NT2/D1 (cell line): ENCODE data around the gene FBLL1.

Source experiments
- SUZ12 ChIP-seq: IDR thresholded peaks from 2 replicates; pipeline ENCODE4 v1.6.1; 2011; ENCODE audit not compliant: insufficient read length, insufficient read depth; ENCODE audit errors: extremely low read depth
- ZNF274 ChIP-seq: IDR thresholded peaks from 2 replicates; pipeline ENCODE4 v1.6.1; 2011; ENCODE audit warnings: mild to moderate bottlenecking, low read depth, low read length

DNA sequence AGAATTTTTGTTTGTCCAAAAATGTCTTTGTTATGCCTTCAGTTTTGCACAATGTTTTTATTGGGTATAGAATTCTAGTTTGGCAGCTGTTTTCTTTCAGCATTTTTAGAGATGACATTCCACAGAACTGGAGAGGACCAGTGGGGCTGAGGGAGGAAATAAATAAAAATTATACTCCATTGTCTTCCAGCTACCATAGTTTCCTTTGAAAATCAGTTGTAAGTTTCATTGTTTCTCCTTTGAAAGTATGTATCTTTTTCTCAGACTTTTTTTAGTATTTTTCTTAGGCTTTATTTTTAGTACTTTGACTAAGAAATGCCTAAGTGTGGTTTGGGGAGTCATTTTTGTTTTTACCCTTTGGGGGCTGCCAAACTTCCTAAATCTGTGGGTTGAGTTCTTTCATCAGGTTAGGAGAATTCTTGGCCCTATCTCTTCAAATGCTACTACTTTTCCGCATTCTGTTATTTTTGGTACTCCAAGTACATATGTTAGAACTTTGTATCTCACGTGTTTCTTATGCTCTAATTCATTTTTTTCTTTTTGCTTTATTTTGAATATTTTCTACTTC is 15.2 kb upstream of the FBLL1 start:
- TF ChIP-seq ZNF274 (no peak), SUZ12 (no peak)
